Keratinocyte (primary cell): Measurements from ENCODE around the gene SPTAN1.

Experiments
- EZH2 ChIP-seq: IDR thresholded peaks from one replicate; pipeline ENCODE4 v1.6.1; 2012; ENCODE audit warnings: inconsistent platforms, mild to moderate bottlenecking, low read length, moderate library complexity
- TF ChIP-seq, protein P1 (sequence below), 3 experiments: IDR thresholded peaks in 1 of 3; conservative IDR thresholded peaks in 1 of 3; optimal IDR thresholded peaks in 1 of 3; 2 replicates in 2 of 3; 3 replicates in 1 of 3; pipeline versions ENCODE3 to v1.5.1; 2011; ENCODE audit warnings: low read length in 3 of 3, mild to moderate bottlenecking in 3 of 3, moderate library complexity in 2 of 3, control low read depth in 1 of 3, inconsistent platforms in 1 of 3; ENCODE audit not compliant: insufficient read depth in 2 of 3; ENCODE audit errors: extremely low read depth in 1 of 3

GRCh38 chr9:128529191-128529590, 23.2 kb upstream of the SPTAN1 start:
- TF ChIP-seq, protein P1, sequence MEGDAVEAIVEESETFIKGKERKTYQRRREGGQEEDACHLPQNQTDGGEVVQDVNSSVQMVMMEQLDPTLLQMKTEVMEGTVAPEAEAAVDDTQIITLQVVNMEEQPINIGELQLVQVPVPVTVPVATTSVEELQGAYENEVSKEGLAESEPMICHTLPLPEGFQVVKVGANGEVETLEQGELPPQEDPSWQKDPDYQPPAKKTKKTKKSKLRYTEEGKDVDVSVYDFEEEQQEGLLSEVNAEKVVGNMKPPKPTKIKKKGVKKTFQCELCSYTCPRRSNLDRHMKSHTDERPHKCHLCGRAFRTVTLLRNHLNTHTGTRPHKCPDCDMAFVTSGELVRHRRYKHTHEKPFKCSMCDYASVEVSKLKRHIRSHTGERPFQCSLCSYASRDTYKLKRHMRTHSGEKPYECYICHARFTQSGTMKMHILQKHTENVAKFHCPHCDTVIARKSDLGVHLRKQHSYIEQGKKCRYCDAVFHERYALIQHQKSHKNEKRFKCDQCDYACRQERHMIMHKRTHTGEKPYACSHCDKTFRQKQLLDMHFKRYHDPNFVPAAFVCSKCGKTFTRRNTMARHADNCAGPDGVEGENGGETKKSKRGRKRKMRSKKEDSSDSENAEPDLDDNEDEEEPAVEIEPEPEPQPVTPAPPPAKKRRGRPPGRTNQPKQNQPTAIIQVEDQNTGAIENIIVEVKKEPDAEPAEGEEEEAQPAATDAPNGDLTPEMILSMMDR (optimal IDR thresholded peaks at IDR 0.05 in 1 of 3, IDR thresholded peaks at IDR 0.05 in 1 of 3, conservative IDR thresholded peaks at IDR 0.05 in 1 of 3; ENCODE audit: extremely low read depth in 1 of 3, insufficient read depth in 2 of 3, low read length in 3 of 3) = no peak
- no peak for TF ChIP-seq EZH2
